CD4-positive, alpha-beta T cell (primary cell): ENCODE measurements around the gene PARVB. TPM values are rescaled to one million over a fixed set of nuclear protein-coding genes. Genes with fewer than 3 reads are reported as not detected.
A peak's percentile ranks its signal among the peaks of the same experiment; 100 is the strongest.

Experiments used
- ATAC-seq: fragments of 200-7000 bp; cut with Tn5 transposase; one replicate; pipeline ENCODE4 v1.10.0; 2022; ENCODE audit warnings: mild to moderate bottlenecking; ENCODE audit not compliant: poor library complexity
- CTCF ChIA-PET: fragments of 350-600 bp; sonication (Branson Sonifier 250); formaldehyde crosslinking; loops from one replicate; lab custom pipeline; 2021; ENCODE audit warnings: antibody characterized with exemption, inconsistent platforms; lab: Charles Lee
- POLR2A ChIA-PET: fragments of 350-600 bp; sonication (Branson Sonifier 250); formaldehyde crosslinking; loops from one replicate; lab custom pipeline; 2021; ENCODE audit warnings: antibody characterized with exemption, inconsistent platforms; lab: Charles Lee
- DNase-seq, 14 experiments: peaks; one replicate each; pipeline ENCODE4 v3.0.0-alpha.2; 2013 to 2020; ENCODE audit warnings: mixed read lengths in 2 of 14
- H3K27ac ChIP-seq, 2 donors: one replicate each; pipeline versions ENCODE4 v1.5.1 to v1.7.0; 2013; ENCODE audit warnings: low read length in 2 of 2, low read depth in 1 of 2, mild to moderate bottlenecking in 1 of 2
- H3K27me3 ChIP-seq, 2 experiments: 1 replicate in 1 of 2; 2 replicates in 1 of 2; pipeline versions ENCODE4 v1.6.1 to v1.7.0; 2013; ENCODE audit warnings: low read length in 2 of 2, control low read depth in 1 of 2, mild to moderate bottlenecking in 1 of 2, moderate library complexity in 1 of 2; ENCODE audit not compliant: insufficient read depth in 2 of 2, control insufficient read depth in 1 of 2
- H3K36me3 ChIP-seq: one replicate; pipeline ENCODE4 v1.6.1; 2013; ENCODE audit warnings: low read length, control low read depth; ENCODE audit not compliant: insufficient read depth
- H3K4me1 ChIP-seq: one replicate; pipeline ENCODE4 v1.6.1; 2013; ENCODE audit warnings: low read length, control low read depth; ENCODE audit not compliant: insufficient read depth
- H3K4me3 ChIP-seq: one replicate; pipeline ENCODE4 v1.5.1; 2013; ENCODE audit warnings: mild to moderate bottlenecking, low read length, moderate library complexity
- H3K9me3 ChIP-seq, 2 experiments: 1 replicate in 1 of 2; 2 replicates in 1 of 2; pipeline versions ENCODE4 v1.6.1 to v1.7.0; 2013; ENCODE audit warnings: low read length in 2 of 2, mild to moderate bottlenecking in 2 of 2, control low read depth in 1 of 2, moderate library complexity in 1 of 2; ENCODE audit not compliant: control insufficient read depth in 1 of 2, insufficient read depth in 1 of 2
- H3K27ac Mint-ChIP-seq: one replicate; pipeline ENCODE4 v1.8.0; 2020; ENCODE audit warnings: mixed read lengths
- H3K27me3 Mint-ChIP-seq: one replicate; pipeline ENCODE4 v1.8.0; 2021; ENCODE audit warnings: mixed read lengths
- H3K36me3 Mint-ChIP-seq: one replicate; pipeline ENCODE4 v1.8.0; 2021; ENCODE audit warnings: low read depth, mixed read lengths
- H3K4me1 Mint-ChIP-seq: one replicate; pipeline ENCODE4 v1.8.0; 2021; ENCODE audit warnings: low read depth, mixed read lengths
- H3K4me3 Mint-ChIP-seq: one replicate; pipeline ENCODE4 v1.8.0; 2020; ENCODE audit warnings: mild to moderate bottlenecking, mixed read lengths
- H3K9me3 Mint-ChIP-seq: one replicate; pipeline ENCODE4 v1.8.0; 2020; ENCODE audit warnings: mixed read lengths
- intact Hi-C, 2 experiments: fragments of 100-400 bp; cut with DNase I in 1 of 2; cut with micrococcal nuclease in 1 of 2; formaldehyde crosslinking; loops; one replicate each; pipeline versions ENCODE4 v1.15.1 to v1.9.0; 2023 to 2025; cut with DNase I, micrococcal nuclease
- total RNA-seq, 174 experiments: library from RNA in 2 of 174; stranded (reverse) in 2 of 174; gene quantifications; one replicate each; pipeline ENCODE4 v1.2.3 and lab custom pipeline; 2021 to 2026
- TF ChIP-seq, protein P1 (sequence below): fragments of 200-600 bp; IDR thresholded peaks from one replicate; pipeline ENCODE4 v1.8.0; 2022; ENCODE audit warnings: antibody characterized with exemption, mild to moderate bottlenecking

PARVB gene
- total RNA-seq, 2 experiments from 2014 or later, result 6.2 to 6.4 TPM

DNA sequence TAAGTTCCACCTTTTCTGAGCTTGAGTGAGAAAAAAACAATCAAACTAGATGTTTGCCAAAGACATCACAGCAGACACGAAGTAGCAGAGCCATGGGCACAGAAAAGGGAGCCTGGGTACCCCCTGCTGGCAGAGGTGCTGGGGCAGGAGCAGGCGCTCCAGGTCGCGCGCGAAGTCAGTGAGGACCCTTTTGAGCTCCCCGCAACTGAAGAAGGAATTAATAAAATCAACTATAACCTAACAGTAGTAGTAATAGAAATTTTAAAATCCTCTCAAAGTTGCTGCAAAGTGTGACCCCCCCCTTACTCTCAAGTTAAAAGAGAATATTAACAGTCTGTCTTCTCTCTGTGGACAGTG is 20.0 kb upstream of the PARVB start:
- H3K4me3 Mint-ChIP-seq, result no peak overlapping the region
- H3K4me1 Mint-ChIP-seq, result no peaks in the 10 kb centered on the region
- Histone ChIP-seq H3K9me3 (peaks cover 0 to 5% of the 10 kb centered on the region in 2 experiments), H3K4me1 (no peaks in the 10 kb centered on the region), H3K36me3 (peaks cover 6% of the 10 kb centered on the region), H3K4me3 (no peak overlapping the region), H3K27me3 (no peaks in the 10 kb centered on the region), H3K27ac (no peak overlapping the region)
- intact Hi-C loops, result no loop called here
- H3K27me3 Mint-ChIP-seq, result no peaks in the 10 kb centered on the region
- H3K27ac Mint-ChIP-seq, result no peak overlapping the region
- POLR2A ChIA-PET, result no interaction called here
- peaks cover 10% of the 10 kb centered on the region for H3K36me3 Mint-ChIP-seq
- no peaks in the 10 kb centered on the region for H3K9me3 Mint-ChIP-seq
- CTCF ChIA-PET, result no interaction called here
- no peak for DNase-seq
- no peak for ATAC-seq
- TF ChIP-seq, protein P1, sequence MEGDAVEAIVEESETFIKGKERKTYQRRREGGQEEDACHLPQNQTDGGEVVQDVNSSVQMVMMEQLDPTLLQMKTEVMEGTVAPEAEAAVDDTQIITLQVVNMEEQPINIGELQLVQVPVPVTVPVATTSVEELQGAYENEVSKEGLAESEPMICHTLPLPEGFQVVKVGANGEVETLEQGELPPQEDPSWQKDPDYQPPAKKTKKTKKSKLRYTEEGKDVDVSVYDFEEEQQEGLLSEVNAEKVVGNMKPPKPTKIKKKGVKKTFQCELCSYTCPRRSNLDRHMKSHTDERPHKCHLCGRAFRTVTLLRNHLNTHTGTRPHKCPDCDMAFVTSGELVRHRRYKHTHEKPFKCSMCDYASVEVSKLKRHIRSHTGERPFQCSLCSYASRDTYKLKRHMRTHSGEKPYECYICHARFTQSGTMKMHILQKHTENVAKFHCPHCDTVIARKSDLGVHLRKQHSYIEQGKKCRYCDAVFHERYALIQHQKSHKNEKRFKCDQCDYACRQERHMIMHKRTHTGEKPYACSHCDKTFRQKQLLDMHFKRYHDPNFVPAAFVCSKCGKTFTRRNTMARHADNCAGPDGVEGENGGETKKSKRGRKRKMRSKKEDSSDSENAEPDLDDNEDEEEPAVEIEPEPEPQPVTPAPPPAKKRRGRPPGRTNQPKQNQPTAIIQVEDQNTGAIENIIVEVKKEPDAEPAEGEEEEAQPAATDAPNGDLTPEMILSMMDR, result no peak

DNA sequence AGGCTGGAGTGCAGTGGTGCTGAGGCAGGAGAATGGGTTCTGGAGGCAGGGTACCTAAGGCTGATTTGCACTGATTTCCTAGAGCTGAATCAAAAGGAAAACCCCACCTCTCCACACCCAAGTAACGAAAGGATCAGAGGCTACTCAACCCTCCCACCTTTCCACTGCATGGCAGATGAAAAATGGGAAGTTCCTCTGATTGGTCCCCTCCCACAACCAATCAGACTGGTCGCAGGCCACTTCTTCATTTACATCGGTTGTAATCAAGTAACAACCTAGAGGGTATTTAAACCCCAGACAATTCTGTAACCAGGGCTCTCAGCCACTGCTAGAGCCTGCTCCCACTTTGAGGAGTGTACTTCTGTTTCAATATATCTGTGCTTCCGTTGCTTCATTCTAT is 18.6 kb upstream of the PARVB start:
- ATAC-seq (no peak), DNase-seq (peak in 2 of 14 experiments; percentile 33 to 44)
- H3K4me1 ChIP-seq, result no peaks in the 10 kb centered on the region
- Mint-ChIP-seq H3K4me1 (no peaks in the 10 kb centered on the region), H3K4me3 (no peak overlapping the region), H3K36me3 (peaks cover 10% of the 10 kb centered on the region), H3K9me3 (no peaks in the 10 kb centered on the region), H3K27me3 (no peaks in the 10 kb centered on the region), H3K27ac (no peak overlapping the region)
- H3K9me3 ChIP-seq, result peaks cover 0 to 5% of the 10 kb centered on the region in 2 experiments
- H3K27me3 ChIP-seq, result no peaks in the 10 kb centered on the region
- H3K4me3 ChIP-seq, result no peak overlapping the region
- CTCF ChIA-PET, result no interaction called here
- H3K36me3 ChIP-seq, result no peaks in the 10 kb centered on the region
- intact Hi-C loops, result no loop called here
- TF ChIP-seq, protein P1, result no peak
- no peak overlapping the region for H3K27ac ChIP-seq
- POLR2A ChIA-PET, result no interaction called here

DNA sequence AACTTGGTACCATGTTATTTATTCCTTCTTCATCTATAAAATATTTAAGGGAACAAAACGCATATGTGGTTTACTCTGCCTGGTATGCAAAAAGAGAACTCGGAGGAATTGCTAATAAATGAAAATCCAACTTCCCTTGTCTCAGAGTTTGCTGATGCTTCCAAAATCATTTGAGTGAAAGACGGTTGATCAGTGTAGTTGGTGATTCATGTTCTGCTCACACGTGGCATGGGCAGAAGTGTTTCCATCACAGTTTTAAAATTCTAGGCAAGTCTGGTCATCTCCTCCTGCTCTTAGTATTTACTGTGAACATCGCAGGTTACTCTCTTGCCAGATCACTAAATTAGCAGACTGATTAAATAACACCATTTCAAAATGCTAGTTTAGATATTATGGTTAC is 11.9 kb upstream of the PARVB start:
- no peak overlapping the region for H3K4me3 ChIP-seq
- H3K27me3 ChIP-seq, result no peaks in the 10 kb centered on the region
- H3K4me1 ChIP-seq, result no peaks in the 10 kb centered on the region
- Mint-ChIP-seq H3K9me3 (no peaks in the 10 kb centered on the region), H3K27ac (no peak overlapping the region), H3K4me3 (no peak overlapping the region), H3K36me3 (no peaks in the 10 kb centered on the region), H3K27me3 (no peaks in the 10 kb centered on the region), H3K4me1 (no peaks in the 10 kb centered on the region)
- DNase-seq (no peak), ATAC-seq (no peak)
- no peaks in the 10 kb centered on the region for H3K9me3 ChIP-seq
- no peaks in the 10 kb centered on the region for H3K36me3 ChIP-seq
- intact Hi-C loops, result no loop called here
- POLR2A ChIA-PET, result no interaction called here
- H3K27ac ChIP-seq, result no peak overlapping the region
- TF ChIP-seq, protein P1, result no peak
- CTCF ChIA-PET, result no interaction called here
